ENCODE data around the gene PLXNC1.

DNA sequence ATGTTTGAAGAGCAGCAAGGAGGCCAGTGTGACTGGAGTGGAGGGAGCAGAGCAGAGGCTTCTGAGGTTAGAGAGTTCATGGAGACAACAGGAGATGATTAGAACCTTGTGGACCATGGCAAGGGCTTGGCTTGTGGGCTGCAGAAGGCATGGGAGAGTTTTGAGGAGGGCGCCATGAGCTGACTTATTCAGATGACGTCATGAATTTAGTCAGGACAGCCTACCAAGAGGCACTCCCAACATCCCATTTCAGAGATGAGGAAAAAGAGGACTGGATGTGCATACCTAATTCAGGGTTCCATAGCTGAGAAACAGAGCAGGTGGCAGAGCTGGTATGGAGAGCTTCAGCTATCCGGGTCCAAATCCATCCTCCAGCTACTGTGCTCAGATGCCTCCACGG is 101.8 kb downstream of the PLXNC1 start:
- TF ChIP-seq, protein P1, sequence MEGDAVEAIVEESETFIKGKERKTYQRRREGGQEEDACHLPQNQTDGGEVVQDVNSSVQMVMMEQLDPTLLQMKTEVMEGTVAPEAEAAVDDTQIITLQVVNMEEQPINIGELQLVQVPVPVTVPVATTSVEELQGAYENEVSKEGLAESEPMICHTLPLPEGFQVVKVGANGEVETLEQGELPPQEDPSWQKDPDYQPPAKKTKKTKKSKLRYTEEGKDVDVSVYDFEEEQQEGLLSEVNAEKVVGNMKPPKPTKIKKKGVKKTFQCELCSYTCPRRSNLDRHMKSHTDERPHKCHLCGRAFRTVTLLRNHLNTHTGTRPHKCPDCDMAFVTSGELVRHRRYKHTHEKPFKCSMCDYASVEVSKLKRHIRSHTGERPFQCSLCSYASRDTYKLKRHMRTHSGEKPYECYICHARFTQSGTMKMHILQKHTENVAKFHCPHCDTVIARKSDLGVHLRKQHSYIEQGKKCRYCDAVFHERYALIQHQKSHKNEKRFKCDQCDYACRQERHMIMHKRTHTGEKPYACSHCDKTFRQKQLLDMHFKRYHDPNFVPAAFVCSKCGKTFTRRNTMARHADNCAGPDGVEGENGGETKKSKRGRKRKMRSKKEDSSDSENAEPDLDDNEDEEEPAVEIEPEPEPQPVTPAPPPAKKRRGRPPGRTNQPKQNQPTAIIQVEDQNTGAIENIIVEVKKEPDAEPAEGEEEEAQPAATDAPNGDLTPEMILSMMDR (IDR thresholded peaks at IDR 0.05; ENCODE audit: low read length) = no peak
- TF ChIP-seq EZH2phosphoT487 (IDR thresholded peaks at IDR 0.05; ENCODE audit: low read length) = no peak
- no peak for TF ChIP-seq EZH2 (optimal IDR thresholded peaks at IDR 0.05; ENCODE audit: low read depth, low read length)

Measured in MM.1S (cell line).